ENCODE data around the gene NOC2L. TPM values are rescaled to one million over a fixed set of nuclear protein-coding genes. Genes with fewer than 3 reads are reported as not detected.
"Not testable (repeated sequence)": the region's sequence is repeated elsewhere in the genome, so short reads cannot be mapped to it uniquely, and the experiment has no call there.

The NOC2L gene
- total RNA-seq, 1 donor from 2014 or later = 40.8 TPM

DNA sequence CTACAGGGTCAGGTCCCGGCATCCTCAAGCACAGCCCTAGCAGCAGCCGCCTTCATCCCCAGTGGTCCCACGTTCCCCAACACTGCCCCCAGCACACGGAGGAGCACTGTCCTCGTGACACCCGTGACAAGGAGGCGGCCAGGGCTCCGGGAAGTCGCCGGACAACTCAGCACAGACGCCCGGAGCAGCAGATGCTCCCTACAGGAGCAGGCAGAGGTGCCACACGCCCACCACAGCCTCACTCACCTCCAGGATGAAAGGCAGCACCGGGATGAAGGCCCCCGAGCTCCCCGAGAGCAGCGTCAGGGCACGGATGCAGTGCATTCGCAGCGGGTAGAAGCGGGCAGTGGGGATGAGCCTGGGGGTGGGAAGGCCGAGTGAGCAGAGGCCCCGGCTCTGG is 8.2 kb downstream of the NOC2L start:
- H3K4me1 ChIP-seq = no peaks in the 10 kb centered on the region
- no peaks in the 10 kb centered on the region for H3K27me3 ChIP-seq (ENCODE audit: low read depth)
- H3K27ac ChIP-seq (replicated peaks) = no peak overlapping the region
- no peaks in the 10 kb centered on the region for H3K9me3 ChIP-seq (replicated peaks)
- TF ChIP-seq, protein P1, sequence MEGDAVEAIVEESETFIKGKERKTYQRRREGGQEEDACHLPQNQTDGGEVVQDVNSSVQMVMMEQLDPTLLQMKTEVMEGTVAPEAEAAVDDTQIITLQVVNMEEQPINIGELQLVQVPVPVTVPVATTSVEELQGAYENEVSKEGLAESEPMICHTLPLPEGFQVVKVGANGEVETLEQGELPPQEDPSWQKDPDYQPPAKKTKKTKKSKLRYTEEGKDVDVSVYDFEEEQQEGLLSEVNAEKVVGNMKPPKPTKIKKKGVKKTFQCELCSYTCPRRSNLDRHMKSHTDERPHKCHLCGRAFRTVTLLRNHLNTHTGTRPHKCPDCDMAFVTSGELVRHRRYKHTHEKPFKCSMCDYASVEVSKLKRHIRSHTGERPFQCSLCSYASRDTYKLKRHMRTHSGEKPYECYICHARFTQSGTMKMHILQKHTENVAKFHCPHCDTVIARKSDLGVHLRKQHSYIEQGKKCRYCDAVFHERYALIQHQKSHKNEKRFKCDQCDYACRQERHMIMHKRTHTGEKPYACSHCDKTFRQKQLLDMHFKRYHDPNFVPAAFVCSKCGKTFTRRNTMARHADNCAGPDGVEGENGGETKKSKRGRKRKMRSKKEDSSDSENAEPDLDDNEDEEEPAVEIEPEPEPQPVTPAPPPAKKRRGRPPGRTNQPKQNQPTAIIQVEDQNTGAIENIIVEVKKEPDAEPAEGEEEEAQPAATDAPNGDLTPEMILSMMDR (IDR thresholded peaks at IDR 0.05; ENCODE audit: borderline replicate concordance) = no peak
- intact Hi-C loops (cut with micrococcal nuclease) = no loop called here
- no peak overlapping the region for H3K4me3 ChIP-seq
- peaks cover 99% of the 10 kb centered on the region for H3K36me3 ChIP-seq
- no peak for DNase-seq

DNA sequence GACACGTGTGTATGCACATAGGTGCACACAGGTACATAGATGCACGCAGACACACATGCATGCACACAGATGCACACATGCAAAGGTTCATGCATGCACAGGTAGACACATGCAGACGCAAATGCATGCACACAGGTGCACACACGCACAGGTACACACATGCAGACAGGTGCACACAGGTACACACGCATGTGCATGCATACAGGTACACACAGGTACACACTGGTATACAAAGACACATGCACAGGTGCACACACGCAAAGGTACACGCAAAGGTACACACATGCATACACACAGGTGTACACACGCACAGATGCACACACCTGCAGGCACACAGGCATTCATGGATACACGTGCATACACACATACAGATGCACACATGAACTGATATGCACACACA is 8.8 kb downstream of the NOC2L start:
- Histone ChIP-seq H3K36me3 (peaks cover 99% of the 10 kb centered on the region), H3K4me1 (no peaks in the 10 kb centered on the region), H3K9me3 (replicated peaks) (no peaks in the 10 kb centered on the region), H3K27ac (replicated peaks) (no peak overlapping the region), H3K4me3 (no peak overlapping the region), H3K27me3 (ENCODE audit: low read depth) (no peaks in the 10 kb centered on the region)
- intact Hi-C loops (cut with micrococcal nuclease) = no loop called here
- TF ChIP-seq, protein P1 (IDR thresholded peaks at IDR 0.05; ENCODE audit: borderline replicate concordance) = no peak
- no peak for DNase-seq

DNA sequence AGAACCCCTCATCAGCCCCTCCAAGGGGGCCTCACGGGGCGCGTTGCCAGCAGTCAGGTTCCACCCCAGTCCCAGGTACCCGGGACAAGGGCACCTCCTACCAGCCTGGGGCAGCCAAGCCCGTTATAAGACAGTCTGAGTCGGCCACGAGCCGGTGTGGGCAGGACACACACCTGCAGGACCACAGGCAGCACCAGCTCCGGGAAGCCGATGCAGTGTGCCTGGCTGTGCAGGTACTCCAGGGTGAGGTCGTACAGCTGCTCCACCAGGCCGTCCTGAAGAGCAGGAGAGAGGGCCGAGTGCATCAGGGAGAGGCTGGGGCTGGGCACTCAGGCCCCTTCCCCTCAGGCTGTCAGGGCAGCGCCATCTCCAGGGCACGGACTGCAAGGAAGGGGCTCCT is 11.1 kb downstream of the NOC2L start:
- H3K9me3 ChIP-seq (replicated peaks) = no peaks in the 10 kb centered on the region
- H3K4me1 ChIP-seq = peaks cover 22% of the 10 kb centered on the region
- no peak overlapping the region for H3K4me3 ChIP-seq
- peaks cover 85% of the 10 kb centered on the region for H3K36me3 ChIP-seq
- intact Hi-C loops (cut with micrococcal nuclease) = no loop called here
- H3K27ac ChIP-seq (replicated peaks) = no peak overlapping the region
- H3K27me3 ChIP-seq (ENCODE audit: low read depth) = peaks cover 11% of the 10 kb centered on the region
- TF ChIP-seq, protein P1 (IDR thresholded peaks at IDR 0.05; ENCODE audit: borderline replicate concordance) = no peak
- DNase-seq = no peak

DNA sequence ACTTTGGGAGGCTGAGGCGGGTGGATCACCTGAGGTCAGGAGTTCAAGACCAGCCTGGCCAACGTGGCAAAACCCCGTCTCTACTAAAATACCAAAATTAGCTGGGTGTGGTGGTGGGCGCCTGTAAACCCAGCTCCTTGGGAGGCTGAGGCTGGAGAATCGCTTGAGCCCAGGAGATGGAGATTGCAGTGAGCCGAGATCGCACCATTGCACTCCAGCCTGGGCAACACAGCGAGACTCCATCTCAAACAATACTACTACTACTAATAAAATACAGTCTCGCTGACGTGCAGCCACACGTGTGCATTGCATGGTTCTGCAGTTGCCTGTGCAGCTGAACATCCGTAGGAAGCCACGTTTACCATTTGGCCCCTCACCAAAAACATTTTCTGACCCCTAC is 12.2 kb downstream of the NOC2L start:
- intact Hi-C loops (cut with micrococcal nuclease); H3K4me3 ChIP-seq; DNase-seq; H3K27ac ChIP-seq (replicated peaks); H3K9me3 ChIP-seq (replicated peaks): not testable (repeated sequence)
- Histone ChIP-seq H3K27me3 (ENCODE audit: low read depth) (peaks cover 22% of the 10 kb centered on the region), H3K36me3 (peaks cover 74% of the 10 kb centered on the region), H3K4me1 (peaks cover 34% of the 10 kb centered on the region)

DNA sequence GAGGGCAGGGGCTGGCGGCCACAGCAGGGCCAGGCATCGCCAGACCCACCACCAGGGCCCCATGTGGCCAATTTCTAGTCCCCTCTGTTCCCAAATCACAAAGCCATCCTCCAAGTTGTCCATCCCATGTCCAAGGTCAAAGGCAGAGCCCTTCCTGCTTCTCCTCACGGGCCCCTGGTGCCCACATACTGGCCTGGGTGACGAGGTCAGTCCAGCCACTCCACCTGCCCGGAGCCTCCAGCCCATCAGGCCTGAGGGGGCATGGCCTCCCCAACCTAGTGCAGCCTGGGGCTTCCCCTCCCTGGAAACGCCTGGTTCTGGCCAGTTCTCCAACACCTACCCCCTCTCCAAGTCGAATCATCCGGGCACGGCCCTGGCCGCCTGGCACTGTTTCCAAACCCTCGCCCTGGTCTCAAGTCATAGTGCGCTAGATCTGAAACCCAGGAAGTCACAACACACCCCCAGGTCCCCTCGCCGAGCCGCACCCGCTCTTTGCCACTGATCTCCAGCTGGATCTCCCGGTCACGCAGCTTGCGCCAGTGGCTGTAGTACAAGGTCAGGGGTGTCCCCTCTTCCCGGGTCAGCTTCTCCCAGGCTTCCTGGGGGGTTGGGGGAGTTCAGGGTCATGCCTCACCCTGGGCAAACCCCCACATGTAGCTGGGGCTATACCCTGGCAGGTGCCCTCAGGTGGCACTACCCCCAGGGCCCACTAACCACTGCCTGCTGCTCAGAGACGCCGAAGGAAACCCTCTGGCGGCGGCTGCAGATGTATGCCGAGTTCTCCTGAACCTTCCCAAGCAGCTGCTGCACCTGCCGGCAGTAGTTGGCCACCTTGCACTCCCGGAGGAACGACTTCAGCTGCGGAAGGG is 13.1 kb downstream of the NOC2L start:
- H3K27ac ChIP-seq (replicated peaks) = no peak overlapping the region
- no peak overlapping the region for H3K4me3 ChIP-seq
- no peaks in the 10 kb centered on the region for H3K9me3 ChIP-seq (replicated peaks)
- peaks cover 31% of the 10 kb centered on the region for H3K27me3 ChIP-seq (ENCODE audit: low read depth)
- TF ChIP-seq, protein P1 (IDR thresholded peaks at IDR 0.05; ENCODE audit: borderline replicate concordance) = no peak
- peaks cover 65% of the 10 kb centered on the region for H3K36me3 ChIP-seq
- intact Hi-C loops (cut with micrococcal nuclease) = no loop called here
- H3K4me1 ChIP-seq = peaks cover 42% of the 10 kb centered on the region
- DNase-seq = no peak
